OCI-LY7 (cell line): ENCODE results near the gene PCDHAC2. TPM values are rescaled to one million over a fixed set of nuclear protein-coding genes. Genes with fewer than 3 reads are reported as not detected.

Experiments used
- Bru-seq: library from RNA; stranded (reverse); fragments of 400-500 nt; gene quantifications from one replicate; lab custom pipeline; 2021; lab: Mats Ljungman, UMichigan
- BruChase-seq, 2 experiments: library from RNA; stranded (reverse); fragments of 400-500 nt; gene quantifications; one replicate each; lab custom pipeline; 2021; lab: Mats Ljungman, UMichigan
- BruUV-seq: library from RNA; stranded (reverse); fragments of 400-500 nt; replicated peaks from 2 replicates; lab custom pipeline; 2021; lab: Mats Ljungman, UMichigan
- CTCF ChIA-PET: fragments of 300-600 bp; sonication (Branson Sonifier 250); formaldehyde crosslinking; loops from one replicate; lab custom pipeline; 2022; ENCODE audit warnings: antibody characterized with exemption; ENCODE audit not compliant: unreplicated experiment; lab: Charles Lee
- POLR2A ChIA-PET: fragments of 300-600 bp; sonication (Branson Sonifier 250); formaldehyde crosslinking; loops from one replicate; lab custom pipeline; 2022; ENCODE audit warnings: antibody characterized with exemption; lab: Charles Lee
- DNase-seq: peaks from one replicate; pipeline ENCODE4 v3.0.0-alpha.2; 2015; ENCODE audit warnings: low spot score
- H2AFZ ChIP-seq: fragments of 200-600 bp; sonication (generic), shearing (Covaris generic); 2 replicates; pipeline ENCODE4 v1.6.1; 2014; ENCODE audit warnings: mild to moderate bottlenecking, antibody characterized with exemption, low read length, moderate library complexity
- H3K27ac ChIP-seq: fragments of 200-600 bp; sonication (generic); 2 replicates; pipeline ENCODE4 v1.5.1; 2014; ENCODE audit warnings: mixed run types, low read depth, mild to moderate bottlenecking, moderate library complexity, low read length, inconsistent platforms; ENCODE audit not compliant: poor library complexity, severe bottlenecking
- H3K36me3 ChIP-seq: fragments of 200-600 bp; sonication (generic); 2 replicates; pipeline ENCODE4 v1.6.1; 2014; ENCODE audit warnings: mild to moderate bottlenecking, antibody characterized with exemption, low read length, moderate library complexity, mixed read lengths; ENCODE audit not compliant: insufficient read depth
- H3K4me1 ChIP-seq: fragments of 200-600 bp; sonication (generic); 2 replicates; pipeline ENCODE4 v1.5.1; 2014; ENCODE audit warnings: mild to moderate bottlenecking, low read length; ENCODE audit not compliant: insufficient read depth, poor library complexity, severe bottlenecking
- H3K4me2 ChIP-seq: fragments of 200-600 bp; sonication (generic); 2 replicates; pipeline ENCODE4 v1.6.1; 2014; ENCODE audit warnings: mild to moderate bottlenecking, low read length
- H3K4me3 ChIP-seq: fragments of 200-600 bp; sonication (generic); 2 replicates; pipeline ENCODE4 v1.5.1; 2014; ENCODE audit warnings: mild to moderate bottlenecking, low read depth, low read length; ENCODE audit not compliant: poor library complexity, severe bottlenecking
- H3K79me2 ChIP-seq: fragments of 200-600 bp; sonication (generic); 2 replicates; pipeline ENCODE4 v1.6.1; 2016; ENCODE audit warnings: low read depth, mild to moderate bottlenecking, low read length, moderate library complexity, mixed read lengths; ENCODE audit not compliant: insufficient read depth
- H3K9me2 ChIP-seq: fragments of 200-600 bp; sonication (generic); 2 replicates; pipeline ENCODE4 v1.6.1; 2016; ENCODE audit warnings: mild to moderate bottlenecking, low read length, mixed read lengths; ENCODE audit not compliant: insufficient read depth
- H3K9me3 ChIP-seq: fragments of 200-600 bp; sonication (generic); 2 replicates; pipeline ENCODE4 v1.6.1; 2014; ENCODE audit warnings: mild to moderate bottlenecking, mixed run types, low read length, mixed read lengths
- H4K20me1 ChIP-seq: fragments of 200-600 bp; sonication (generic); 2 replicates; pipeline ENCODE4 v1.6.1; 2014; ENCODE audit warnings: mild to moderate bottlenecking, antibody characterized with exemption, low read length, moderate library complexity, mixed read lengths; ENCODE audit not compliant: insufficient read depth
- EZH2phosphoT487 ChIP-seq: fragments of 200-600 bp; sonication (generic); IDR thresholded peaks from 2 replicates; pipeline ENCODE4 v1.6.1; 2018; ENCODE audit warnings: low read depth, borderline replicate concordance, mild to moderate bottlenecking, mixed run types, antibody characterized with exemption, low read length, moderate library complexity, mixed read lengths
- intact Hi-C: fragments of 100-400 bp; cut with micrococcal nuclease; formaldehyde crosslinking; loops from one replicate; pipeline ENCODE4 v1.10.0; 2022; ENCODE audit not compliant: unreplicated experiment
- long read RNA-seq: library from polyadenylated mRNA; stranded (forward); transcript quantifications from one replicate; pipeline ENCODE4 v2.0.0, GENCODE V29; 2022
- total RNA-seq, 2 experiments: library from RNA; depleted of rRNA in 1 of 2; stranded (reverse); fragments of >200 nt in 1 of 2; shearing (Covaris generic) in 1 of 2; gene quantifications; 2 replicates each; pipeline ENCODE4 v1.2.3, GENCODE V29; 2014 to 2022
- TF ChIP-seq, protein P1 (sequence below): fragments of 200-600 bp; sonication (generic); conservative IDR thresholded peaks from 2 replicates; pipeline ENCODE4 v1.5.1; 2014; ENCODE audit warnings: mild to moderate bottlenecking, antibody characterized with exemption, low read length, moderate library complexity, mixed read lengths

Gene PCDHAC2, protein sequence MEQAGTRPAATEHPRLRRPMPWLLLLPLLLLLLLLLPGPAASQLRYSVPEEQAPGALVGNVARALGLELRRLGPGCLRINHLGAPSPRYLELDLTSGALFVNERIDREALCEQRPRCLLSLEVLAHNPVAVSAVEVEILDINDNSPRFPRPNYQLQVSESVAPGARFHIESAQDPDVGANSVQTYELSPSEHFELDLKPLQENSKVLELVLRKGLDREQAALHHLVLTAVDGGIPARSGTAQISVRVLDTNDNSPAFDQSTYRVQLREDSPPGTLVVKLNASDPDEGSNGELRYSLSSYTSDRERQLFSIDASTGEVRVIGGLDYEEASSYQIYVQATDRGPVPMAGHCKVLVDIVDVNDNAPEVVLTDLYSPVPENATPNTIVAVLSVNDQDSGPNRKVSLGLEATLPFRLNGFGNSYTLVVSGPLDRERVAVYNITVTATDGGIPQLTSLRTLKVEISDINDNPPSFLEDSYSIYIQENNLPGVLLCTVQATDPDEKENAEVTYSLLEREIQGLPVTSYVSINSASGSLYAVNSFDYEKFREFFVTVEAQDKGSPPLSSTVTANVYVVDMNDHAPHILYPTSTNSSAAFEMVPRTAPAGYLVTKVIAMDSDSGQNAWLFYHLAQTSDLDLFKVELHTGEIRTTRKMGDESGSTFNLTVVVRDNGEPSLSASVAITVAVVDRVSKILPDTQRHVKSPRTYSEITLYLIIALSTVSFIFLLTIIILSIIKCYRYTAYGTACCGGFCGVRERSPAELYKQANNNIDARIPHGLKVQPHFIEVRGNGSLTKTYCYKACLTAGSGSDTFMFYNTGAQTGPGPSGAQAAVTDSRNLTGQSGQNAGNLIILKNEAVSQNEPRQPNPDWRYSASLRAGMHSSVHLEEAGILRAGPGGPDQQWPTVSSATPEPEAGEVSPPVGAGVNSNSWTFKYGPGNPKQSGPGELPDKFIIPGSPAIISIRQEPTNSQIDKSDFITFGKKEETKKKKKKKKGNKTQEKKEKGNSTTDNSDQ
- not detected in 2 replicates for total RNA-seq (2014; rRNA removed; shearing (Covaris generic))
- total RNA-seq (2022) = not detected in 2 replicates
- not detected for Bru-seq, nascent RNA
- BruChase-seq, experiment 1, labeled RNA remaining after a 6-hour chase = not detected
- percentile 16 among the genes with signal in this experiment for BruChase-seq, experiment 2, labeled RNA remaining after a 2-hour chase
- long read RNA-seq = 0 reads

- H3K36me3 ChIP-seq = no peaks in the 10 kb centered on the region
- BruUV-seq = no TSS peak
- POLR2A ChIA-PET = no interaction called here
- H4K20me1 ChIP-seq = no peaks in the 10 kb centered on the region
- intact Hi-C loops = no loop called here
- no peak within 1 kb of the TSS for H3K4me2 ChIP-seq
- H3K4me3 ChIP-seq = no peak within 1 kb of the TSS
- H3K9me2 ChIP-seq = no peaks in the 10 kb centered on the region
- no peak for DNase-seq
- H2AFZ ChIP-seq = no peak within 1 kb of the TSS
- H3K9me3 ChIP-seq = no peaks in the 10 kb centered on the region
- CTCF ChIA-PET = no interaction called here
- no peaks in the 10 kb centered on the region for H3K4me1 ChIP-seq
- no peaks in the 10 kb centered on the region for H3K79me2 ChIP-seq
- no peak within 1 kb of the TSS for H3K27ac ChIP-seq
- TF ChIP-seq, protein P1, sequence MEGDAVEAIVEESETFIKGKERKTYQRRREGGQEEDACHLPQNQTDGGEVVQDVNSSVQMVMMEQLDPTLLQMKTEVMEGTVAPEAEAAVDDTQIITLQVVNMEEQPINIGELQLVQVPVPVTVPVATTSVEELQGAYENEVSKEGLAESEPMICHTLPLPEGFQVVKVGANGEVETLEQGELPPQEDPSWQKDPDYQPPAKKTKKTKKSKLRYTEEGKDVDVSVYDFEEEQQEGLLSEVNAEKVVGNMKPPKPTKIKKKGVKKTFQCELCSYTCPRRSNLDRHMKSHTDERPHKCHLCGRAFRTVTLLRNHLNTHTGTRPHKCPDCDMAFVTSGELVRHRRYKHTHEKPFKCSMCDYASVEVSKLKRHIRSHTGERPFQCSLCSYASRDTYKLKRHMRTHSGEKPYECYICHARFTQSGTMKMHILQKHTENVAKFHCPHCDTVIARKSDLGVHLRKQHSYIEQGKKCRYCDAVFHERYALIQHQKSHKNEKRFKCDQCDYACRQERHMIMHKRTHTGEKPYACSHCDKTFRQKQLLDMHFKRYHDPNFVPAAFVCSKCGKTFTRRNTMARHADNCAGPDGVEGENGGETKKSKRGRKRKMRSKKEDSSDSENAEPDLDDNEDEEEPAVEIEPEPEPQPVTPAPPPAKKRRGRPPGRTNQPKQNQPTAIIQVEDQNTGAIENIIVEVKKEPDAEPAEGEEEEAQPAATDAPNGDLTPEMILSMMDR = no peak
- no peak for TF ChIP-seq EZH2phosphoT487
These were observed at the start of gene PCDHAC2 for GRCh38 chr5:140966293-140967225. PCDHAC2 (plus strand) TSS chr5:140966476; CDS start chr5:140966767, 291 bp downstream.

DNA sequence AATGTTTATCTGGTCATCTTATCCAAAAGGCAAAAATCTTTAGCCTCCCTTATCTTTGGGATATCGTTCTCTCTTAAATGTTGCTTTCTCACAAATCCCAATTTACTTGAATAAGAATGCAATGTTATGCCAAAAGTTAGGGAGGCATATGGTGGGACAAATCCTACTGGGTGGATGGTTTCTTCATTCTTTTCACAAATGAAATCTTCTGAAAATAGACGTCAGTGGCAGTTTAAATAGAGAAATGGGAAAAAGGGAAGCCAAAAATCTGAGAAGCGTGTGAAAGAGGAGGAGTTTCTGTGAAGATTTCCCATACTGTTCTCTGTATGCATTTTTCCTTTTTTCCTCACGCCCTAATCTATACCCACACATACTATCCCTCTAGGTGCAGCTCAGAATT is 42.7 kb upstream of the PCDHAC2 start:
- Histone ChIP-seq H3K79me2 (no peaks in the 10 kb centered on the region), H3K27ac (no peak overlapping the region), H3K36me3 (no peaks in the 10 kb centered on the region), H3K9me3 (no peaks in the 10 kb centered on the region), H3K9me2 (no peaks in the 10 kb centered on the region), H2AFZ (no peak overlapping the region), H3K4me1 (no peaks in the 10 kb centered on the region), H4K20me1 (no peaks in the 10 kb centered on the region), H3K4me2 (no peak overlapping the region), H3K4me3 (no peak overlapping the region)
- ChIA-PET CTCF (no interaction called here), POLR2A (no interaction called here)
- DNase-seq = no peak
- BruUV-seq = no TSS peak
- intact Hi-C loops = no loop called here
- no peak for TF ChIP-seq EZH2phosphoT487
- TF ChIP-seq, protein P1 = no peak
